HG03135 (cell line): Measurements from ENCODE around the gene TAF7.
"Not testable (repeated sequence)": the region's sequence is repeated elsewhere in the genome, so short reads cannot be mapped to it uniquely, and the experiment has no call there.

Source experiments
- ATAC-seq: cut with Tn5 transposase; IDR thresholded peaks from one replicate; pipeline ENCODE4 v1.9.1; 2021; ENCODE audit warnings: mild to moderate bottlenecking, moderate library complexity; ENCODE audit not compliant: unreplicated experiment

The TAF7 gene, protein sequence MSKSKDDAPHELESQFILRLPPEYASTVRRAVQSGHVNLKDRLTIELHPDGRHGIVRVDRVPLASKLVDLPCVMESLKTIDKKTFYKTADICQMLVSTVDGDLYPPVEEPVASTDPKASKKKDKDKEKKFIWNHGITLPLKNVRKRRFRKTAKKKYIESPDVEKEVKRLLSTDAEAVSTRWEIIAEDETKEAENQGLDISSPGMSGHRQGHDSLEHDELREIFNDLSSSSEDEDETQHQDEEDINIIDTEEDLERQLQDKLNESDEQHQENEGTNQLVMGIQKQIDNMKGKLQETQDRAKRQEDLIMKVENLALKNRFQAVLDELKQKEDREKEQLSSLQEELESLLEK

DNA sequence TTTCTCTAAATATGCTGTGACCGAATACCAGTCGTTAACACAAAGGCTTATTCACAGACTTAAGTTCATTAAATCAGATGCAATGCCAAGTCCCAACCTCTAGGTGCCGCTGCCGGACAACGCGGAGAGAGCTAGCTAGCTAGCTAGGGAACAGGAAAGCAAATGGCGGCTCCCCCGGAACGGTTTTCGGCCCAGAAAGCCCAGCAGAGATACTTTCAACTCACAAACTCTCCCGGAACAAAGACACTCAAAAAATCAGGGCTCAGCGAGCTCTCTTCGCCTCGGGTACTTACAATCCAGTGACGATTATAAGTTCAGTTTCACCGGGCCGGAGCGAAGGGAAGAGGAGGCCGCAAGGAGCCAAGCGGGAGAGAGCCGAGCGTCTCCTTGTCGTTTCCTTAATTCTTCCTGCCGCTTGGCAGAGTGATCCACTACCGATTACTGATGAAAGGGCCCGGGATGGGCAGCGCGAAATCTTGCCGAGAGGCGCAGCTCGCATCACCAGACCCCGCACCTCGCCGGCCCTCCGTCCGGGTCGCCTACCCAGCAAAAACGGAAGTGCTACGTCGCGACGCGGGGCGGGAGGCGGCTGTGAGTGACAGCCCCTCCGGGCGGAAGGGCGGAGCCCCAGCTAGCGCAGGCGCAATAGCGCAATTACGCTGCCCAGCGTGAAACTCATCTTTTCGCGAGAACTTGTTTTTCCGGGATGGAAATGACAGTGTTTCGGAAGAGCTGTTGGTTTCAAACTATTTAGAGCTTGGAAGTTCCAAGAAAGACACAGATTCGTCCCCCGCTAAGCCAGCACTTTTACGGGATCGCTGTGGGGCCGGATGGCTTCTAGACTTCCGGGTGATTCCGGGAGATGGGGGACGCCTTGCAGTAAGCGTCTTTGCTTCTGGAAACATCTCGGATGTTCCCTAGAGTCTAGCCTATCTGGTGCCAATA, at the start of gene TAF7:
TAF7 (minus strand) TSS at position 560 of the 945 bp plus-strand sequence. CDS start 740 bp downstream, outside the sequence.
- peak; percentile 98 for ATAC-seq

DNA sequence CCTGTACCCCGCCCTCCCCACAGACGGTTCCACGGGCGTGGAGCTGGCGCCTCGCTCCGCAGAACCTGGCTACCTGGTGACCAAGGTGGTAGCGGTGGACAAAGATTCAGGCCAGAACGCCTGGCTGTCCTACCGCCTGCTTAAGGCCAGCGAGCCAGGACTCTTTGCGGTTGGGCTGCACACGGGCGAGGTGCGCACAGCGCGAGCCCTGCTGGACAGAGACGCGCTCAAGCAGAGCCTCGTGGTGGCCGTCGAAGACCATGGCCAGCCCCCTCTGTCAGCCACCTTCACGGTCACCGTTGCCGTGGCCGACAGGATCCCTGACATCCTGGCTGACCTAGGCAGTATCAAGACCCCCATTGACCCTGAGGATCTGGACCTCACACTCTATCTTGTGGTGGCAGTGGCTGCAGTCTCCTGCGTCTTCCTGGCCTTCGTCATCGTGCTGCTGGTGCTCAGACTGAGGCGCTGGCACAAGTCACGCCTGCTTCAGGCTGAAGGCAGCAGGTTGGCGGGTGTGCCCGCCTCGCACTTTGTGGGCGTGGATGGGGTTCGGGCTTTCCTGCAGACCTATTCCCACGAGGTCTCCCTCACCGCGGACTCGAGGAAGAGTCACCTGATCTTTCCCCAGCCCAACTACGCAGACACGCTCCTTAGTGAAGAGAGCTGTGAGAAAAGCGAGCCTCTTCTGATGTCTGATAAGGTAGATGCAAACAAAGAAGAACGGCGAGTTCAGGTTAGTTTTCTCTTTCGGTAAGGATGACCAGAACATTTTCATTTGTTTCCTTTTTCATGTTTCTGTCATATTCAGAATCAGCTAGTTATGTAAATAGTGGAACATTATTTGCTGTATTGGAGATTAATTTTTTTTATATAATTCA, 45.7 kb upstream of the TAF7 start:
- no peak for ATAC-seq

DNA sequence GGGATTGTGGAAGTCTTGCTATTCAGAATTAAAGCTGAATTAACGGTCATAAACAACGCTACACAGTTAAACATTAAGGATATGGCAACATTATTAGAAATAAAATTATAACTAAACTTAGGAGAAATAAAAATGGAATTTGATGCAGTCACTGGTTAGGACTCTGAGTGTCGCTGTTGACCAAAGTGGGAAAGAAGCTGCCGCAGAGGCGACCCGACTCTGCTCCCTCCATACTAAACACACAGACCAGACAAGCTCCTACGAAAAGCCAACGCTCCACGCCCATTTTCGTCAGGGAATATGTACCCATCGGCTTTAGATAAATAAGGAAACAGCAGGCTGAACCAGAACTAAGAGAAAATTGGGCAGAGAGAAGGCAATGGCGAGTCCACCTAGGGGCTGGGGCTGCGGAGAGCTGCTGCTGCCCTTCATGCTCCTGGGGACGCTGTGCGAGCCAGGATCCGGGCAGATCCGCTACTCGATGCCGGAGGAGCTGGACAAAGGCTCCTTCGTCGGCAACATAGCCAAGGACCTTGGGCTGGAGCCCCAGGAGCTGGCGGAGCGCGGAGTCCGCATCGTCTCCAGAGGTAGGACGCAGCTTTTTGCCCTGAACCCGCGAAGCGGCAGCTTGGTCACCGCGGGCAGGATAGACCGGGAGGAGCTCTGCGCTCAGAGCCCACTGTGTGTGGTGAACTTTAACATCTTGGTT, 43.5 kb upstream of the TAF7 start, which contains the start of gene PCDHGA5:
PCDHGA5 (plus strand) TSS at position 211 of the 709 bp plus-strand sequence; CDS start at position 380, 169 bp downstream.
- ATAC-seq: no peak

DNA sequence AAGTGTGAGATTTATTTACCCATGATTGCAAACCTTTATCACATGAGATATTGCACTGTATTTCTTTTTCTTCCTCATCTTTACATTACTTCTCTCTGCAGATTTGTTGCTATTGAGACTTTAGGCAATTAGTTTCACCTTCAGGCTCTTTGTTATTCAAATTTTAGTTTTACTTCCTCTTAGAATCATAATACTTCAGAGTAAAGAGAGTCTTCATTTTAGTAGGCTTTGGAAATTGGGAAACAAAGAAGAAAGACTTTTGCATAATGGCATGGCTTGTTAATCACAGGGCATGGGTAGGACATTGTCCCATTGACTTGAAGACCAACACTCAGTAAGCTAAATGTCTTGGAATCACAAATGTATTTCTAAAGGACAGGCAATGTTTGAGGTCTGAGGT, 42.1 kb upstream of the TAF7 start:
- no peak for ATAC-seq

DNA sequence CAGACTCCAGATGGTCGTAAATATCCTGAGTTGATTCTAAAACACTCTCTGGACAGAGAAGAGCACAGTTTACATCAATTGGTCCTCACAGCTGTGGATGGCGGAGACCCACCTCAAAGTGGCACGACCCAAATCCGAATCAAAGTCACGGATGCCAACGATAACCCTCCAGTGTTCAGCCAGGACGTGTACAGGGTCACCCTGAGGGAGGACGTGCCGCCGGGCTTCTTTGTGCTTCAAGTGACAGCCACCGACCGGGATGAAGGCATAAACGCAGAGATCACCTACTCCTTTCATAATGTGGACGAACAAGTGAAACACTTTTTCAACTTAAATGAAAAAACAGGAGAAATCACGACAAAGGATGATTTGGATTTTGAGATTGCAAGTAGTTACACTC, 40.1 kb upstream of the TAF7 start:
- no peak for ATAC-seq

DNA sequence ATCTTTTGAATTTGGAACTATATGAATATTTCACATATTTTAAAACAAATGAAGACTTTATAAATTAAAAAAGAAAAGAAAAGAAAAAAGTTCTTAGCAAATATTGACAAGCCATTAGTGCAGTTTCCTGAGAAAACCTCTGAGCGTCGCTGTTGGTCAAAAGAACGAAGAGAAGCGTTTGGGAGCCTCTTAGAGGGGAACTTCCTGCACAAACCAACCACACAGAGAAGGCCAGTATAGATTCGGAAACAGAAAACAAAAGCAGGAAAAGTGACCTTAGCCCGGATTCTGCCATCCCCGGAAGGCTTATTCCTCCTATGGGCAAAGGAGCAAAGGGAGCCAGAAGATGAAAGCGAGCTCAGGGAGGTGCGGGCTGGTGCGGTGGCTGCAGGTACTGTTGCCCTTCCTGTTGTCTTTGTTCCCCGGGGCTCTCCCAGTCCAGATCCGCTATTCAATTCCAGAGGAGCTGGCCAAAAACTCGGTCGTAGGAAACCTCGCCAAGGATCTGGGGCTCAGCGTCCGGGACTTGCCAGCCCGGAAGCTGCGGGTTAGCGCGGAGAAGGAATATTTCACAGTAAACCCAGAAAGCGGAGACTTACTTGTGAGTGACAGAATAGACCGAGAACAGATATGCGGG, 39.3 kb upstream of the TAF7 start, which contains the start of gene PCDHGB2:
PCDHGB2 (plus strand) TSS at position 205 of the 637 bp plus-strand sequence; CDS start at position 347, 142 bp downstream.
- ATAC-seq: no peak

DNA sequence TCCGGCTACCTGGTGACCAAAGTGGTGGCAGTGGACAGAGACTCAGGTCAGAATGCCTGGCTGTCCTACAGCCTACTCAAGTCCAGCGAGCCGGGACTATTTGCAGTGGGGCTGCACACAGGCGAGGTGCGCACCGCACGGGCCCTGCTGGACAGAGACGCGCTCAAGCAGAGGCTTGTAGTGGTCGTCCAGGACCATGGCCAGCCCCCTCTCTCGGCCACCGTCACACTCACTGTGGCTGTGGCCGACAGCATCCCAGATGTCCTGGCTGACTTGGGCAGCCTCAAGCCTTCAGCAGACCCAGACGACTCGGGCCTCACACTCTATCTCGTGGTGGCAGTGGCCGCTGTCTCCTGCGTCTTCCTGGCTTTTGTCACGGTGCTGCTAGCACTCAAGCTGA, 36.4 kb upstream of the TAF7 start:
- ATAC-seq: no peak

DNA sequence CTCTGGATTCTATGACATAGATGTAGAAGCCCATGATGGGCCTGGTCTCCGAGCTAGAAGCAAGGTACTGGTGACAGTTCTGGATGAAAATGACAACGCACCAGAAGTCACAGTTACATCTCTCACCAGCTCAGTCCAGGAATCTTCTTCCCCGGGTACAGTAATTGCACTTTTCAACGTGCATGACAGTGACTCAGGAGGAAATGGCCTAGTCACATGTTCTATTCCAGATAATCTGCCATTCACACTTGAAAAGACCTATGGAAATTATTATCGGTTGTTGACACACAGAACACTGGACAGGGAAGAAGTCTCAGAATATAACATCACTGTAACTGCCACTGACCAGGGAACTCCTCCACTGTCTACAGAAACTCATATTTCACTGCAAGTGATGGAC, 35.5 kb upstream of the TAF7 start:
- ATAC-seq: no peak

DNA sequence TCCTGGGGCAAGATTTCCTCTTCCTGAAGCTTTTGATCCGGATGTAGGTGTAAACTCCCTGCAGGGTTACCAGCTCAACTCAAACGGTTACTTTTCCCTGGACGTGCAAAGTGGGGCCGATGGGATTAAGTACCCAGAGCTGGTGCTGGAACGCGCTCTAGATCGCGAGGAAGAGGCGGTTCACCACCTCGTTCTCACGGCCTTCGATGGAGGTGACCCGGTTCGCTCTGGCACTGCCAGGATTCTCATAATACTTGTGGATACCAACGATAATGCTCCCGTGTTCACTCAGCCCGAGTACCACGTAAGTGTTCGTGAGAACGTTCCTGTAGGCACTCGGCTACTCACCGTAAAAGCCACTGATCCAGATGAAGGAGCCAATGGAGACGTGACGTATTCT, 35.1 kb upstream of the TAF7 start:
- ATAC-seq: no peak

DNA sequence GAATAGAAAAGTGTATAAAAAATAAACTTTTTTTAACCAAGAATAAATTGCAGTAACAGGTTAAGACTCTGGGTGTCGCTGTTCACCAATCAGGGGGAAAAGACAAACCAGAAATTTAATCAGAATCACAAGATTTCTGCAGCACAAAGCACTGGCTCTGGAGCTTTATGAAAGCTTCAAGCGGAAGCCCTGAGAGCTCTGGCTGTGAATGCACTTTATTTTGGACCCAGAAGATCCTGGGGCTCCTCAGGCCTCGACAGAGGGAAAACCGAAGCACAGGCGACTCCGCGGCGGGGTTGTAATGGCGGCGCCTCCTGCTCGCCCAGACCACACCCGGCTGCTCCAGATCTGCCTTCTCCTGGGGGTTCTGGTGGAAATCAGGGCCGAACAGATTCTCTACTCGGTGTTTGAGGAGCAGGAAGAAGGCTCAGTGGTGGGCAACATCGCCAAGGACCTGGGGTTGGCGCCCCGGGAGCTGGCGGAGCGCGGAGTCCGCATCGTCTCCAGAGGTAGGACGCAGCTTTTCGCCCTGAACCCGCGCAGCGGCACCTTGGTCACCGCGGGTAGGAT, 34.4 kb upstream of the TAF7 start, which contains the start of gene PCDHGA4:
PCDHGA4 (plus strand) TSS at position 122 of the 570 bp plus-strand sequence; CDS start at position 209, 87 bp downstream.
- ATAC-seq: no peak

DNA sequence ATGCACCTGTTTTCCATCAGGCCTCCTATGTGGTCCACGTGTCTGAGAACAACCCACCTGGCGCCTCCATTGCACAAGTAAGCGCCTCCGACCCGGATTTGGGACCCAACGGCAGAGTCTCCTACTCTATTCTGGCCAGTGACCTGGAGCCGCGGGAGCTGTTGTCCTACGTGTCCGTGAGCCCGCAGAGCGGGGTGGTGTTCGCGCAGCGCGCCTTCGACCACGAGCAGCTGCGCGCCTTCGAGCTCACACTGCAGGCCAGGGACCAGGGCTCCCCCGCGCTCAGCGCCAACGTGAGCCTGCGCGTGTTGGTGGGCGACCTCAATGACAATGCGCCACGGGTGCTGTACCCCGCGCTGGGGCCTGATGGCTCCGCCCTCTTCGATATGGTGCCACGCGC, 31.0 kb upstream of the TAF7 start:
- no peak for ATAC-seq

DNA sequence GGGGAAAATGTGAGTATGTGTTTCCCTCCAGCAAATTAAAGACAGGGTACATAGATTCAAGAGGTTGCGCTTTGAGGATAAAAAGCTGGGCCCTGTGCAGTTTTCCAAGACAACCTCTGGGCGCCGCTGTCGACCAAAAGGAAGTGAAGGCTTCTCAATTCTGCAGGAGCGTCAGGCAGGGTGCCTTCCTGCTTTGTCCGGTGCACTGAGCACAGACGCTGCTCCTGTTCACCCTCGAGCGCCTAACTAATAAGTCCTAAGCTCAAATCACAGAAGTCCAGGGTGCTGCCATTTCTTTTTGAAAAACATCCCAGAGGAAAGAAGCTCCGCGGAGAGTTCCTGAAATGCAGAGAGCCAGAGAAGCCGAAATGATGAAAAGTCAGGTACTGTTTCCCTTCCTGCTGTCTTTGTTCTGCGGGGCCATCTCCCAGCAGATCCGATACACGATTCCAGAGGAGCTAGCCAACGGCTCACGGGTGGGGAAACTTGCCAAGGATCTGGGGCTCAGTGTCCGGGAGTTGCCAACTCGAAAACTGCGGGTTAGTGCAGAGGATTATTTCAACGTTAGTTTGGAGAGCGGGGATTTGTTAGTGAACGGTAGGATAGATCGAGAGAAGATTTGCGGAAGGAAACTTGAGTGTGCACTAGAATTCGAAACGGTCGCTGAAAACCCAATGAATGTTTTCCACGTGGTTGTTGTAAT, 29.5 kb upstream of the TAF7 start, which contains the start of gene PCDHGB1:
PCDHGB1 (plus strand) TSS at position 183 of the 703 bp plus-strand sequence; CDS start at position 345, 162 bp downstream.
- ATAC-seq: no peak

DNA sequence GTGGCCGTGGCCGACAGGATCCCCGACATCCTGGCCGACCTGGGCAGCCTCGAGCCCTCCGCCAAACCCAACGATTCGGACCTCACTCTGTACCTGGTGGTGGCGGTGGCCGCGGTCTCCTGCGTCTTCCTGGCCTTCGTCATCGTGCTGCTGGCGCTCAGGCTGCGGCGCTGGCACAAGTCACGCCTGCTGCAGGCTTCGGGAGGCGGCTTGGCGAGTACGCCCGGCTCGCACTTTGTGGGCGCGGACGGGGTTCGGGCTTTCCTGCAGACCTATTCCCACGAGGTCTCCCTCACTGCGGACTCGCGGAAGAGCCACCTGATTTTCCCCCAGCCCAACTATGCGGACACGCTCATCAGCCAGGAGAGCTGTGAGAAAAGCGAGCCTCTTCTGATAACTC, 25.4 kb upstream of the TAF7 start:
- not testable (repeated sequence) for ATAC-seq

DNA sequence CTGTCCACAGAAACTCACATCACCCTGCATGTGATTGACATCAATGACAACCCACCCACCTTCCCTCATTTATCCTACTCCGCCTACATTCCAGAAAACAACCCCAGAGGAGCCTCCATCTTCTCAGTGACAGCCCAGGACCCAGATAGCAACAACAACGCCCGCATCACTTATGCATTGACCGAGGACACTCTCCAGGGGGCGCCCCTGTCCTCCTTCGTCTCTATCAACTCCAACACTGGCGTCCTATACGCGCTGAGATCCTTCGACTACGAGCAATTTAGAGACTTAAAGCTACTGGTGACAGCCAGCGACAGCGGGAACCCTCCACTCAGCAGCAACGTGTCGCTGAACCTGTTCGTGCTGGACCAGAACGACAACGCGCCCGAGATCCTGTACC, 24.7 kb upstream of the TAF7 start:
- no peak for ATAC-seq

DNA sequence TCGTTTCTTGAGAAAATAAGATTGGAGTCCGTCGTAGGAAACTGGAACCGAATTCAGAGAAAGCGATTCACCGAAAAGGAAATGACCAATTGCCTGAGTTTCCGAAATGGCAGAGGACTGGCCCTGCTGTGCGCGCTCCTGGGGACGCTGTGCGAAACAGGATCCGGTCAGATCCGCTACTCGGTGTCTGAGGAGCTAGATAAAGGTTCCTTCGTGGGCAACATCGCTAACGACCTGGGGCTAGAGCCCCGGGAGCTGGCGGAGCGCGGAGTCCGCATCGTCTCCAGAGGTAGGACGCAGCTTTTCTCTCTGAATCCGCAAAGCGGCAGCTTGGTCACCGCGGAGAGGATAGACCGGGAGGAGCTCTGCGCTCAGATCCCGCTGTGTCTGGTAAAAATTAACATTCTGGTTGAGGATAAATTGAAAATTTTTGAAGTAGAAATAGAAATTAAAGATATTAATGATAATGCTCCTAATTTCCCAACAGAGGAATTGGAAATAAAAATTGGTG, 23.4 kb upstream of the TAF7 start:
- ATAC-seq: no peak

DNA sequence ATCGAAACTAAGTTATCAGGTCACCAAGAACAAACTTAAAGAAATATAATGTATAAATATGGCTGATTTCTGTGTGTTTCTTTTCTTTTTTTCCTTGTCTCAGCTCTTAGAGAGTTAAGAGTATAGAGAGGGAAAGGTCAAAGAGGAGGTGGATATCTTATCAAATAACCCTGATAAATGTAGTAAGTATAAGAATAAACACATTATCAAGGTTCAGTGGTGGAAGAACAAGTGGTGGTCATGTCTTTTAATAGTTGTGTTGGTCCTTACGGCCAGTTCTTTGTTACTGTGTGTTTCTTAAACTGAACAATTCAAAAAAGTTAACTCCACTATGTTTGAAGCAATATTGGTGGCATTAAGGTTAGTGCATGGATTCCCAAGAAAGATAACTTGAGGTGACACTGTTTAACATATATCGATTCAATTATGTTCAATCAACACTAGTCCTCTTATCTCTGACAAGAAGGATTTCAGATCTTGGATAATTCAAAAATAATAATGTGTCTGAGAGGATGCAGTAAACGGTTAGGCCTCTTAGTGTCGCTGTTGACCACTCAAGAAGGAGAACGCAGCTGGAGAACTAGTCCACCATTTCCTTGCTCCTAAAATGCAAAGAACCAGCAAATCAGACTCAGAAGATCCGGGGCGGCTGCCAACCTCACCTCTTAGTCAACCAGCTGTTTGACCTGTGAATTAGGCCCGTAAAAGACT, 22.8 kb upstream of the TAF7 start, which contains the start of gene PCDHGA3:
PCDHGA3 (plus strand) TSS at position 588 of the 711 bp plus-strand sequence. CDS start 205 bp downstream, outside the sequence.
- ATAC-seq: no peak

DNA sequence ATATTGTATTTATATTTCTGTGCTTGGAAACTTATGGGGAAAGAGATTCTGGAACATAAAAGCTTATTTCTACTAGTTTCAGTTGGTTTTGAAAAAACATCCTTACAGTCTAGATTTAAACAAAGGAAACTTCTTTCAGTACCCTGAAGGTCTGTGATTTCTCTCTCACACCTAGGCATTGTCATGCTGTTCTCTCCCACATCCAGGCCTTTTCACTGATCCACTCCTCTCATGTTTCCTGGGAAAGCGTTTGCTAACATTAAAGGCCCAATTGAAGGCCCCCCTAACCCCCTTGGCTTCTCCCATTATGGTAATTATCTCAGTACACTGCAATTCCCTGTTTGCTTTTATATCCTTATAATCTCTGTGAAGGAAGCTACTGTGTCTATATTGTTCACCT, 22.2 kb upstream of the TAF7 start:
- no peak for ATAC-seq
